ENCODE results near the gene XRN1.

GRCh38 chr3:142484912-142485435 is 37.1 kb upstream of the XRN1 start:
- TF ChIP-seq CTCF (IDR thresholded peaks at IDR 0.05; ENCODE audit: insufficient read depth, low read length, poor library complexity, severe bottlenecking): no peak
- TF ChIP-seq EZH2phosphoT487 (conservative IDR thresholded peaks at IDR 0.05; ENCODE audit: low read length): no peak

Measured in SU-DHL-6 (cell line).